ENCODE data around the gene GARNL3.
A peak's percentile ranks its signal among the peaks of the same experiment; 100 is the strongest.

The GARNL3 gene

DNA sequence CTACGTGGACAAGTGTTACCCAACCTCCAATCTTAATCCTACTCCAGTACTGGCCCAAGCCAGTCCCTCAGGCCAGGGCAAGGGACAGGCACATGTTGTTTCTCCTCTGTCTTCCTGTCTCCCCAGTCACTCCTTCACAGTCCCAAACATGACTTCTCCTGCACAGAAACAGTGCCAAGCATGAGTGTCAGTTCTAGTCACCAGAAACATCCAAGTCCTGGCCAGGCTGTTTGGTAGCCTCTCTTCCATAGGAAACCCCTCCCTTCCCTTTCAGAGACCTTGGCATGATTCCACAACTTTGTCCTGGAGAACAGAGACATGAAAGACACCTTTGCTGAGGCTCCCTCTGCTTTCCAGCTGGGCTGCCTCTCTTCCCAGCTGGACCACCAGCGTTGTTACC, 76.1 kb downstream of the GARNL3 start:
- no peak for DNase-seq (ENCODE audit: low read depth in 1 of 2, low spot score in 1 of 2)
- TF ChIP-seq JUND (IDR thresholded peaks at IDR 0.05; ENCODE audit: low read depth): no peak
- in situ Hi-C loops (cut with HindIII; ENCODE audit: low pct_unique_long_range_greater_than_20kb, low sequenced_read_pairs): no loop called here

DNA sequence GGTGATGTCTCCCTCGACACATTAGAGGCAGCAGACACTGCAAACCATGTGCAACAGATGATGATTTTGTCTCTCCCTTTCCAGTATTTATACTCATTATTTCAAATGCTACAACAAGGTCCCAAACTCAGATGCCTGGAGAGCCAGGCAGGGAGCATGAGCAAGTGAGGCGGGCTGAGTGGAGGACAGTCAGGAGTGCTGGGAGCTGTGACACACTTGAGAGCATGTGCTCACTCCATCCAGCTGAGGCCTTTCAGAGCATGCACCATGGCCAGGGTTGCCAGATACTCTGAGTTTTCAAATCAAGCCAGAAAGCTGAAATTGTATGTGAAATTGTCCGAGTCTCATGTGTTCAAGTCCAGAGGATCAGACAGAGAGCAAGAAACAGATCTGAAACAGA, 76.6 kb downstream of the GARNL3 start:
- no peak for TF ChIP-seq JUND (IDR thresholded peaks at IDR 0.05; ENCODE audit: low read depth)
- DNase-seq (ENCODE audit: low read depth in 1 of 2, low spot score in 1 of 2): no peak
- in situ Hi-C loops (cut with HindIII; ENCODE audit: low pct_unique_long_range_greater_than_20kb, low sequenced_read_pairs): no loop called here

DNA sequence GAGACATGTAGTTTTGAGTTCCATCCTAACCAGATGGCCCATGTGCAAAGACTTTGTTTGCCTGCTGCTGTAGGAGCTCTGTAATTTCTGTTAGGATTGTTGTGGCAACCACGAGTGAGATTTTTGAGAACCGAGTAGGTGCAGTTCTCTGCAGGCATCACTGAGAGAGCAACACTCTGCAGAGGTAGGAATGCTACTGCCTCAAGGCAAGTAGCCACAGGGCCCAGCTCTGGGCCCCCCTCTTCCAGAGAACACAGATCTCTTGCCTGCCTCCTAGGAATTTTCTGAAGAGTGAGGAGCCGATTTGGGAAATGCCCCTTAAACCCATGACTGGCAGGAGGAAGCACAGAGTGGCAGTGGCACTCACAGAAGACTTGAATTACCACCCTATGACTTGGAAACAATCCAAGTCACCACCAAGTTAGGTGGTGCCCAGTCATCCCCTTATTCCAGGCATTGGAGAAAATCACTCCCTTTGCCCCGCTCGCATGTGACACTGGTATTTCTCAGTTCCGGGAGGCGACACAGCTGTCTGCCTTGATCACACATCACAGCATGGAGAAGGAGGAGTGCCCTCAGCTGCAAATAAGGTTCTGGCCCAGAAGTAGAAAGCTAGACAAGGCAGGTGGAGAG, 79.9 kb downstream of the GARNL3 start:
- DNase-seq (ENCODE audit: low read depth in 1 of 2, low spot score in 1 of 2): no peak
- in situ Hi-C loops (cut with HindIII; ENCODE audit: low pct_unique_long_range_greater_than_20kb, low sequenced_read_pairs): no loop called here
- no peak for TF ChIP-seq JUND (IDR thresholded peaks at IDR 0.05; ENCODE audit: low read depth)

DNA sequence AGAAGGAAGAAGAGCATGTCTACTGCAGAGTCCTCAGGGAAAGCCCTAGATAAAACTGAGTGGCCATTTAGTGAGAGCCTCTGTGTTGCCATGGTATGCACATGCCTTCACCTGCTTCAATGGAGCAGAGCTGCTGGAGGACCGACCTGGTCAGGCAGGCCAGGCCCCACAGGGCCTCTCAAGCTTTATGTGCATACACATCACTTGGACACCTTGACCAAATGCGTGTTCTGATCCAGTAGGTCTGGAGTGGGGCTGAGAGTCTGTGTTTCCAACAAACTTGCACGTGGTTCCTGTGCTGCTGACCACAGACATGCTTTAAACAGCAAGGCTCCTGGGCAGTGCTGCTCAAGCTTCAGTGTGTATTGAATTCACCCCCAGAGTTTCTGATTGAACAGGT, 81.0 kb downstream of the GARNL3 start:
- in situ Hi-C loops (cut with HindIII; ENCODE audit: low pct_unique_long_range_greater_than_20kb, low sequenced_read_pairs): no loop called here
- no peak for TF ChIP-seq JUND (IDR thresholded peaks at IDR 0.05; ENCODE audit: low read depth)
- no peak for DNase-seq (ENCODE audit: low read depth in 1 of 2, low spot score in 1 of 2)

DNA sequence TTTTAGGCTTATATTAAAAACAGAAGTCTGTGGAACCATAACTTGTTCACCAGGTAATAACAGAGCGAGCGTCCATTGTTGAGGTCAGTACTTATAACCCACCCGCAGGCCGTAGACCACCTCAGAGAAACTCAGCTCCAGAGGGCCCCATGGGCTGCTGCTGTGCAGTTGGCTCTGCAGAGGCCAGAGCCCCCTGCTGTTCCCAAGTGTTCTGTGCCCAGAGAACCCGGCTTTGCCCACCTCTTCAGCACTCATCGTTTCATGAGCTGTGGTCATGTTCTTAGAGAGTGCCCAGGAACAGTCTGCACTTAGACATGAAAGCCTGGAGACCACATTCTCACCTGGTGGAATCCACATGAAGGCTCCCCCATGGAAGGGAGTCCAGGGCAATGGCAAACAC, 82.0 kb downstream of the GARNL3 start:
- TF ChIP-seq JUND (IDR thresholded peaks at IDR 0.05; ENCODE audit: low read depth): no peak
- DNase-seq (ENCODE audit: low read depth in 1 of 2, low spot score in 1 of 2): no peak
- in situ Hi-C loops (cut with HindIII; ENCODE audit: low pct_unique_long_range_greater_than_20kb, low sequenced_read_pairs): no loop called here

DNA sequence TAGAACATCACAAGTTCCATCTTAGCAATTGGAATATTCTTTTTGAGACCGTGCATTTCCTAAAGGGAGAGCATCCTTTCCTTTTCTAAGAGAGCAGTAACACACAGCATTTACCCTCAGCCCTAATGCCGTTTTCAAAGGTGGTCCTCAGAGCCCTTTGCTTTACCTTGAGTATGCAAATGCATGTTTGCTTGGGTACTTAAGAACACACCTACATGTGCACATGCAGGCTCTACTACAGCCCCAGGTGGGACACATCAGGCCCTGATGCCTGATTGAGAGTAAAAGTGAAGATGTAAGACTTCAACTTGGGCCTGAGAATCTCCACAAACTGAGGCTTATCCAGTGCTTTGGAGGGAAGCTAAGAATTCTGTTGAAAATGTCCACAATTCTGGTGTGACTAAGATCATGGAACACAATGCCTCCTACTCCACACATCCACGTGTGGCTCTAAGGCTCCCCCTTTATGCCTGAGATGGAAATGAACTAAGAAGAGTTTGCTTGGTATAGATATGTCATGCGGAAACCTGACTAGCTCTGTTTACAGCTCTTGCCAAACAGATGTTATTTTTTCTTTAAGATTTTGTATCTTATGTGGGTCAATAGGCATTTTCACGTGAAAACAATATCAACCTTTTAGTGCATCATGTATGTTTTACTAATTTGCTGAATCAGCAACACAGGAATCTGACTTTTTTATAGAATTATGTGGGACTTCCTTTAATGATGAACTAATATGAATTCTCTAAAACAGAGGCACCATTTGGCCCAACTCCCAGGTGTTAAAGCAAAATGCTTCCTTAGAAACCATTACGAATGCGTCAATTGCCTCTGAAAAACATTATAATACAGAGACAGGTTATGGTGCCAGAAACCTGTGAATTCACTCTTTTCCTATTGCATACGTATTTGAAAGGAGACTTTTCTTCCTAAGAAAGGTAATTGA, 83.5 kb downstream of the GARNL3 start:
- no peak for TF ChIP-seq JUND (IDR thresholded peaks at IDR 0.05; ENCODE audit: low read depth)
- DNase-seq (ENCODE audit: low read depth in 1 of 2, low spot score in 1 of 2): peak; percentile 40 to 58
- in situ Hi-C loops (cut with HindIII; ENCODE audit: low pct_unique_long_range_greater_than_20kb, low sequenced_read_pairs): no loop called here

DNA sequence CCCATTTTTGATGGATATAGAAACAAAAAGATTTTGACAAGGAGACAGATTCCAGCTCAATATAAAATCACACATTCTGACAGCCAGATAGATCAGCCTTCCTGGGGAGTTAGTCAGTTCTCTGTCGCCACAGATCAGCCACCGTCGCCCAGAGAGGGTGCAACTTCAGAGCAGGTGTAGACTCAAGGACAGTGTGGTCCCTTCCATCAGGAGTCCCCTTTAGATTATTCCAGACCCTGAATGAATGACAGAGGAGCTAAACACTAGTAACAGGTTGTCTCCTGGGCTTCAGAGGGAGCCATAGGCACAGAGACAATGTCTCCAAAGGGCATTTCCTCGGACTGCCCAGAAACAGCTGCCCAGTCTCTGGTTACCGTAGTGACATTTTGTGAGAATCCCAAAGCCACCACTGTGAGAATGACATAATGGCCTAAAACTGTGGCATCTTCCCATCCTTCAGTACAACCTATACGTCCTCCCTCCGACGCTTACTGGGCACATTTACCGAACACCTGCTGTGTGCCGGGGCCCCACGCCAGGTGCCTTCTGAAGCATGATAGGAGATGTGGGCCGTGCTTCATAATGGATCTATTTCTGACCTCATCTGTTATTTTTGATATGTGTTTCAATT, 85.0 kb downstream of the GARNL3 start:
- DNase-seq (ENCODE audit: low read depth in 1 of 2, low spot score in 1 of 2): no peak
- no peak for TF ChIP-seq JUND (IDR thresholded peaks at IDR 0.05; ENCODE audit: low read depth)
- in situ Hi-C loops (cut with HindIII; ENCODE audit: low pct_unique_long_range_greater_than_20kb, low sequenced_read_pairs): no loop called here

DNA sequence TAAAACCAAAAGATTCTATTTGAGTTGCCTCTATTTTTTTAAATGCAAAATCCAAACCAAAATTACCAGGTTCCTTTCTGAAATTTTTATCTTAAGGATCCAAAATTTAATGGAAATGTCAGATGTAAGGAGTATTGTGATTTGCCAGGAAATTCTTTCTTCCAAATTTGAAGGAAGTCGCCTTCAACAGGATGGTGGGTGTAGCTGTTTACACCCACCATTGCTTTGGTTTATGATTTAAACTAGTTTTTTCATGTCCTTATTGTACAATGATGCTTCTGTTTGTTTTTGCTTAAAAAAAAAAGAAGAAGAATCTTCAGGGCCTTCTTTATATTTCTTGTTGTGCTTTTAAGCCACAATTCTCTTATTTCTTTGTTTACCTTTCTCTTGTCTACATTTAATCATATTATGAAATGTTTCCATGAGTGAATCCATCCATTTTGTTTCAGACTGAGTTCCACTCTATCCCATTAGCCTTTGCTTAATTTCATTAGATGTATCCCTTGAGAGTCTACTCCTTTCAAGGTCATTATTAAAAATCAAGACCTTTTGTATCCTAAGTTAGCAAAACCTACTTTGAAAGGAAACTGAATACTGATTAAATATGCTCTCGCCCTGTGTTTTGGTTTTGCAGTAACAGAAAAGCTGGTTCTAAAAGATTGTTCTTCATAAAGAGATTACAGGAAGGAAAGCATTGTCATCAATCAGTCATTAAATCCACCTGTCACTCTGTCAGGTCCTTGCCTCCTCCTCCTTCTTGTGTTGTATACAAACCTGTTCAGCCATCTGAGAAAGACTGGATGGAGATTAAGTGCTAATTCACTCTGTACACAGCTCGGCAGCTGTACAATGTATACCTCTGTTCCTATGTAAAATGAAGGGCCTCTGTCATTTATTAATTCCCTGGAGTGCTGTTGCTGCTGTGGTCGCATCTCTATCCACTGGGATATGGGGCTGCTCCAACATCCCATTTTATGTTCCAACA, 86.9 kb downstream of the GARNL3 start:
- no peak for TF ChIP-seq JUND (IDR thresholded peaks at IDR 0.05; ENCODE audit: low read depth)
- in situ Hi-C loops (cut with HindIII; ENCODE audit: low pct_unique_long_range_greater_than_20kb, low sequenced_read_pairs): no loop called here
- no peak for DNase-seq (ENCODE audit: low read depth in 1 of 2, low spot score in 1 of 2)

DNA sequence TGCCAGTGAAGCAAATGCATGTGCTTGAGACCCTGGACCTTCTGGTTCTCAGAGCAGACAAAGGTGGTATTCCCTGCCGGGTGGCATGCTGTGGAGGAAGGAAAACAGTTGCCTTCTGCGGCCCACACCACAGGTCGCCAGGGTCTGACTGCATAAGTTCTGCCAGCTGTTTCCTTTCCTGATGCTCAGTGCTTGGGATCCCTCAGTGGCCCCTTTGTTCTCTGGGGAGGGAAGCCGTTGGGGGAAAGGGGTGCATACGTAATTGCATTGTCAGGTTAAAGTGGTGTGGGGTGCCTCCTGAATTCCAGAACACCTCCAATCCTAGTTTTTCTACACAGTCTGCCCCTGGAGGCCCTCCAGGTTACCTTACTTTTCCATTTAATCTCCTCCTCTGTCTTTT, 89.3 kb downstream of the GARNL3 start:
- no peak for TF ChIP-seq JUND (IDR thresholded peaks at IDR 0.05; ENCODE audit: low read depth)
- DNase-seq (ENCODE audit: low read depth in 1 of 2, low spot score in 1 of 2): no peak
- in situ Hi-C loops (cut with HindIII; ENCODE audit: low pct_unique_long_range_greater_than_20kb, low sequenced_read_pairs): no loop called here

DNA sequence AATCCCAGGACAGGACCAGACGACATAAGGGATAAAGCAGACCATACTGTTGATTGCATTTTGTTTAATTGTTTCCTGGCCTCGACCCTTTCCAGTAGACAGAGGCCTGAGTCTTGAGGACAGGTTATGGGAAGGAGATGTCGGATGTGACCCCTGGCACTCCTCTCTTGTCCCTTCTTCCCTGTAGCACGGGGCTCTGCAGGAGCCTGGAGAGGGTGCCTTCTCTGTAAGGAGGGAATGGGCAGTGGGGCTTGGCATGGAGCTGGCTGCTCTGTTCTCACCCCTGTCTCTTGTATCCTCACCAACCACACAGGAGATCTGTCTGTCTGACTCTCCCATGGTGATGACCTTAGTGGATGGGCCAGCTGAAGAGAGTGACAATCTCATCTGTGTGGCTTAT, 92.3 kb downstream of the GARNL3 start:
- DNase-seq (ENCODE audit: low read depth in 1 of 2, low spot score in 1 of 2): no peak
- no peak for TF ChIP-seq JUND (IDR thresholded peaks at IDR 0.05; ENCODE audit: low read depth)
- in situ Hi-C loops (cut with HindIII; ENCODE audit: low pct_unique_long_range_greater_than_20kb, low sequenced_read_pairs): no loop called here

DNA sequence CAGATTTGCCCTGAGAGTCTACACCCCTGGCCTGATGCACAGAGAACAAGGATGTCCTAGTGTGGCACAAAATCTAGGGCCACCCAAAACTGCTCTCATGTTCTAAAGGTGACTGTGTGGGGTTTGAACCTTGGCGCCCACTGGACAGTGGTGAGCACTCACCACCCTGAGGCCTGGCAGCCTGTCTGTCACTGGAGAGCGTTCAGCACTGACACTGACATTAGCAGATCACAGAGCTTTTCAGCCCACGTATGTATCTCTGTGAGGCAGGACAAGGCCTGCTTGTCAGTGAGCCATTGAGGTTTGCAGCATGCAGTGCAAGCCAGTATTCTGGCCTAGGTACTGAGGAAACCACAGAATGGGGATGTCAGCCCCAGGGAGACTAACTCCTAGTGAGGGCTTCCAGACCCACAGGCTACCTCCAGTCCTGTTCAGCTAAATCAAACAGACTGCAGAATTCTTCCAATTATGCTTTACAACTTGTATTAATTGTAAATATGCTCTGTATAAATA, 93.5 kb downstream of the GARNL3 start:
- DNase-seq (ENCODE audit: low read depth in 1 of 2, low spot score in 1 of 2): no peak
- no peak for TF ChIP-seq JUND (IDR thresholded peaks at IDR 0.05; ENCODE audit: low read depth)
- in situ Hi-C loops (cut with HindIII; ENCODE audit: low pct_unique_long_range_greater_than_20kb, low sequenced_read_pairs): no loop called here

DNA sequence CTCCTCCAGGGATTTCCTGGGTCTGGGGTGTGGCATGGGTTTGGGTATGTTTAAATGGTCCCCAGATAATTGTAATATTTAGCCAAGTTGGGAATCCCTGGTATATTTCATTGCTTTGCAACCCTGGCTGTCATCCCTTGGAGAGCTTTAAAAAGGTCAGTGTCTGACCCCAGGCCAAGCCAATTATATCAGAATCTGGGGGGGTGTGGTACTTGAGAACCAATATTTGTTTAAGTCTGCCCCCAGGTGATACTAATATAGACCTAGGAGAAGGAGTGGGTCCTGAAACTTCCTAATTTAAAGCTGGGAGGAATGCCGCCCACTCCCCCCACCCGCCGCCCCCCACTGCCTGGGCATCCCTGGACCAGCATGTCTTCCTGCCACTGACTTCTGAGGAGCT, 94.2 kb downstream of the GARNL3 start:
- in situ Hi-C loops (cut with HindIII; ENCODE audit: low pct_unique_long_range_greater_than_20kb, low sequenced_read_pairs): no loop called here
- DNase-seq (ENCODE audit: low read depth in 1 of 2, low spot score in 1 of 2): no peak
- no peak for TF ChIP-seq JUND (IDR thresholded peaks at IDR 0.05; ENCODE audit: low read depth)
